K562 (cell line): ENCODE data around the gene SPOUT1. TPM values are rescaled to one million over a fixed set of nuclear protein-coding genes. Genes with fewer than 3 reads are reported as not detected.

Experiments used
- CBX1 ChIP-seq: sonication (generic); IDR thresholded peaks from 2 replicates; pipeline ENCODE4 v1.6.1; 2016; ENCODE audit warnings: antibody characterized with exemption, low read depth, mild to moderate bottlenecking
- CBX3 ChIP-seq, 2 experiments: IDR thresholded peaks; 1 replicate in 1 of 2; 2 replicates in 1 of 2; pipeline ENCODE4 v1.6.1; 2012; ENCODE audit warnings: inconsistent platforms in 2 of 2, low read length in 2 of 2, borderline replicate concordance in 1 of 2, control low read depth in 1 of 2
- CHD2 ChIP-seq: IDR thresholded peaks from 2 replicates; pipeline ENCODE4 v1.6.1; 2011; ENCODE audit warnings: low read depth, low read length
- FOXA3 ChIP-seq, 2 experiments: fragments of 450-650 bp in 1 of 2; sonication (generic) in 1 of 2; formaldehyde crosslinking; IDR thresholded peaks in 1 of 2; conservative IDR thresholded peaks in 1 of 2; 2 replicates each; pipeline versions ENCODE4 v1.4.0 to v1.8.0; 2020 to 2022; ENCODE audit warnings: mild to moderate bottlenecking in 2 of 2, missing genetic modification reagents in 1 of 2
- FOXJ3 ChIP-seq: sonication (generic); formaldehyde crosslinking; IDR thresholded peaks from 2 replicates; pipeline ENCODE4 v1.4.0; 2020; ENCODE audit warnings: mild to moderate bottlenecking, missing genetic modification reagents
- HDAC1 ChIP-seq, 2 experiments: fragments of 450-650 bp; IDR thresholded peaks; 2 replicates each; pipeline ENCODE4 v1.6.1; 2016 to 2017; ENCODE audit warnings: inconsistent platforms in 1 of 2, mild to moderate bottlenecking in 1 of 2, moderate library complexity in 1 of 2
- KAT7 ChIP-seq: sonication (generic); formaldehyde crosslinking; IDR thresholded peaks from 2 replicates; pipeline ENCODE4 v1.8.0; 2022; ENCODE audit warnings: missing genetic modification reagents, mild to moderate bottlenecking, borderline replicate concordance
- PHF20 ChIP-seq: fragments of 450-650 bp; IDR thresholded peaks from 2 replicates; pipeline ENCODE4 v1.6.1; 2018; ENCODE audit not compliant: partially characterized antibody
- RBFOX2 ChIP-seq: fragments of 200-400 bp; formaldehyde crosslinking; IDR thresholded peaks from 2 replicates; pipeline ENCODE4 v1.6.1; 2017; ENCODE audit warnings: low read depth, mild to moderate bottlenecking, low read length, moderate library complexity
- SOX6 ChIP-seq: fragments of 450-650 bp; IDR thresholded peaks from 2 replicates; pipeline ENCODE4 v1.6.1; 2014; ENCODE audit warnings: mild to moderate bottlenecking
- TAF1 ChIP-seq: IDR thresholded peaks from 2 replicates; pipeline ENCODE4 v1.6.1; 2011; ENCODE audit warnings: mild to moderate bottlenecking, low read length, moderate library complexity; ENCODE audit not compliant: insufficient read depth, control insufficient read depth, severe bottlenecking; ENCODE audit errors: extremely low read depth
- polyA plus RNA-seq, 8 experiments: library from polyadenylated mRNA; depleted of rRNA in 4 of 8; stranded (reverse) in 5 of 8; unstranded in 3 of 8; fragments of >200 nt; fragmentation: Nextera tagmentation in 2 of 8; fragmentation: Illumina TruSeq in 1 of 8; extraction: Ambion mirVana in 2 of 8; extraction: Trizol in 1 of 8; gene quantifications; 2 replicates each; pipeline versions ENCODE4 v1.2.1 to v1.2.3, GENCODE V29; 2011 to 2014; ENCODE audit warnings: inconsistent platforms in 1 of 8, missing spikeins in 1 of 8
- total RNA-seq, 7 experiments: library from RNA; depleted of rRNA in 6 of 7; stranded (reverse); fragments of >200 nt in 6 of 7; fragmentation: Illumina TruSeq in 2 of 7; extraction: Trizol in 2 of 7; gene quantifications; 2 replicates each; pipeline versions ENCODE4 v1.2.1 to v1.2.3, GENCODE V29; 2011 to 2021; ENCODE audit warnings: low replicate concordance in 1 of 7
- TF ChIP-seq, protein P1 (sequence below): fragments of 250-450 bp; sonication (Bioruptor Pico); IDR thresholded peaks from 2 replicates; pipeline ENCODE4 v1.8.0; 2021; ENCODE audit warnings: mild to moderate bottlenecking, moderate library complexity
- TF ChIP-seq, protein P2 (sequence below): sonication (generic); formaldehyde crosslinking; IDR thresholded peaks from 2 replicates; pipeline ENCODE4 v1.8.1; 2023; ENCODE audit warnings: mild to moderate bottlenecking, missing genetic modification reagents
- TF ChIP-seq, protein P3 (sequence below): fragments of 450-650 bp; IDR thresholded peaks from 2 replicates; pipeline ENCODE4 v1.6.1; 2016
- TF ChIP-seq, protein P4 (sequence below): fragments of 450-650 bp; IDR thresholded peaks from 2 replicates; pipeline ENCODE4 v1.6.1; 2017; ENCODE audit warnings: antibody characterized with exemption, mild to moderate bottlenecking

The SPOUT1 gene
- total and polyA plus RNA-seq, 9 of the 15 experiments (the other 6 are each of a cell fraction or from before 2014, with no cell fraction given): 10.6 to 121 (median 37.4) TPM

DNA sequence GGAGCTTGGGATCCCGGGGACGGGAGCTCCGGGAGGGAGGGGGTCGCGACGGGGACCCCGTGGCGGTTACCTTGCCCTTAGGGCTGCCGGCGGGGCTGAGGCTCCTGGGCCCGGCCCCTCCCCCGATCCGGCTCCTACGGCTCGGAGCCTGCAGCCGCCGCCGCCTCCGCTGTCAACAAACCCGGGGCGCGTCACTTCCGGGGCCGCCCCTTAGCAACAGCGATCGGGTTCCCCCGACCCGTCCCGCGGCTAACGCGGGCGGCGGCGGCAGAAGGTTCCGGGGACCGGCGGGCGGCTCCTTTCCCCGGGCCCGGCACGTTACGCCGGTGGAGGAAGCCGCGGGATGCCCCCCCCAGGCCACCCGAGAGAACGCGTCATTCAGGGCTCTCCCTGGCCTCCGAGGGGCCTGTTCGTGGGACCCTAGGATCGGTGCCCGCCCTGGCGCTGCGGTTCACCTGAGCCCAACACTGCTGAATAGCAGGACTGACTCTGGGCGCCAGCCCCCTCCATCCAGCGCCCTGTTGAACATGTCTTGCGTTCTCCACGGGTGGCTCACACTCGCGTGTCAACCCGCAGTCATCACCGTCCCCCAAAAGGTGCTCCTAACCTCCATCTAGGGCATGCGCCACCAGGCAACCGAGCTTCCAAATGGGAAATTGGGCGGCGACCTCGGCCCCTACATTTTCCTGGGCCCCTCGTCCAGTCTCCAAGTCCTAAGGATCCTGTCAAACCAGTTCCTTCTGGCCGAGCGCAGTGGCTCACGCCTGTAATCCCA is 57.7 kb downstream of the SPOUT1 start, which contains the start of gene ZER1 (continued):
- TF ChIP-seq, protein P1, sequence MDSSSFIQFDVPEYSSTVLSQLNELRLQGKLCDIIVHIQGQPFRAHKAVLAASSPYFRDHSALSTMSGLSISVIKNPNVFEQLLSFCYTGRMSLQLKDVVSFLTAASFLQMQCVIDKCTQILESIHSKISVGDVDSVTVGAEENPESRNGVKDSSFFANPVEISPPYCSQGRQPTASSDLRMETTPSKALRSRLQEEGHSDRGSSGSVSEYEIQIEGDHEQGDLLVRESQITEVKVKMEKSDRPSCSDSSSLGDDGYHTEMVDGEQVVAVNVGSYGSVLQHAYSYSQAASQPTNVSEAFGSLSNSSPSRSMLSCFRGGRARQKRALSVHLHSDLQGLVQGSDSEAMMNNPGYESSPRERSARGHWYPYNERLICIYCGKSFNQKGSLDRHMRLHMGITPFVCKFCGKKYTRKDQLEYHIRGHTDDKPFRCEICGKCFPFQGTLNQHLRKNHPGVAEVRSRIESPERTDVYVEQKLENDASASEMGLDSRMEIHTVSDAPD (CRISPR knock-in tag): no peak
- TF ChIP-seq, protein P2, sequence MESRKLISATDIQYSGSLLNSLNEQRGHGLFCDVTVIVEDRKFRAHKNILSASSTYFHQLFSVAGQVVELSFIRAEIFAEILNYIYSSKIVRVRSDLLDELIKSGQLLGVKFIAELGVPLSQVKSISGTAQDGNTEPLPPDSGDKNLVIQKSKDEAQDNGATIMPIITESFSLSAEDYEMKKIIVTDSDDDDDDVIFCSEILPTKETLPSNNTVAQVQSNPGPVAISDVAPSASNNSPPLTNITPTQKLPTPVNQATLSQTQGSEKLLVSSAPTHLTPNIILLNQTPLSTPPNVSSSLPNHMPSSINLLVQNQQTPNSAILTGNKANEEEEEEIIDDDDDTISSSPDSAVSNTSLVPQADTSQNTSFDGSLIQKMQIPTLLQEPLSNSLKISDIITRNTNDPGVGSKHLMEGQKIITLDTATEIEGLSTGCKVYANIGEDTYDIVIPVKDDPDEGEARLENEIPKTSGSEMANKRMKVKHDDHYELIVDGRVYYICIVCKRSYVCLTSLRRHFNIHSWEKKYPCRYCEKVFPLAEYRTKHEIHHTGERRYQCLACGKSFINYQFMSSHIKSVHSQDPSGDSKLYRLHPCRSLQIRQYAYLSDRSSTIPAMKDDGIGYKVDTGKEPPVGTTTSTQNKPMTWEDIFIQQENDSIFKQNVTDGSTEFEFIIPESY: peak; percentile 85
- TF ChIP-seq FOXA3 (CRISPR knock-in tag; conservative IDR thresholded peaks at IDR 0.05 in 1 of 2, IDR thresholded peaks at IDR 0.05 in 1 of 2) (peak; percentile 71 to 72; a peak in 3 of 4 replicates), HDAC1 (IDR thresholded peaks at IDR 0.05) (0 out of 4 replicates have a peak, but pooled peaks of 1 of the 2 experiments have one; percentile 39), KAT7 (CRISPR knock-in tag) (peak; percentile 96), RBFOX2 (peak; percentile 94), PHF20 (peak; percentile 90), CBX1 (peak; percentile 85; the same call in 1 of the 2 replicates), CHD2 (peak; percentile 10; the same call in 1 of the 2 replicates), SOX6 (peak; percentile 76), FOXJ3 (CRISPR knock-in tag) (no peak), TAF1 (peak; percentile 96), CBX3 (IDR thresholded peaks at IDR 0.05; ENCODE audit: borderline replicate concordance in 1 of 2, low read length in 2 of 2) (peak in 1 of 2 experiments; percentile 91; a peak in 2 of 3 replicates)
- TF ChIP-seq, protein P3, sequence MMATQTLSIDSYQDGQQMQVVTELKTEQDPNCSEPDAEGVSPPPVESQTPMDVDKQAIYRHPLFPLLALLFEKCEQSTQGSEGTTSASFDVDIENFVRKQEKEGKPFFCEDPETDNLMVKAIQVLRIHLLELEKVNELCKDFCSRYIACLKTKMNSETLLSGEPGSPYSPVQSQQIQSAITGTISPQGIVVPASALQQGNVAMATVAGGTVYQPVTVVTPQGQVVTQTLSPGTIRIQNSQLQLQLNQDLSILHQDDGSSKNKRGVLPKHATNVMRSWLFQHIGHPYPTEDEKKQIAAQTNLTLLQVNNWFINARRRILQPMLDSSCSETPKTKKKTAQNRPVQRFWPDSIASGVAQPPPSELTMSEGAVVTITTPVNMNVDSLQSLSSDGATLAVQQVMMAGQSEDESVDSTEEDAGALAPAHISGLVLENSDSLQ: peak; percentile 58
- TF ChIP-seq, protein P4, sequence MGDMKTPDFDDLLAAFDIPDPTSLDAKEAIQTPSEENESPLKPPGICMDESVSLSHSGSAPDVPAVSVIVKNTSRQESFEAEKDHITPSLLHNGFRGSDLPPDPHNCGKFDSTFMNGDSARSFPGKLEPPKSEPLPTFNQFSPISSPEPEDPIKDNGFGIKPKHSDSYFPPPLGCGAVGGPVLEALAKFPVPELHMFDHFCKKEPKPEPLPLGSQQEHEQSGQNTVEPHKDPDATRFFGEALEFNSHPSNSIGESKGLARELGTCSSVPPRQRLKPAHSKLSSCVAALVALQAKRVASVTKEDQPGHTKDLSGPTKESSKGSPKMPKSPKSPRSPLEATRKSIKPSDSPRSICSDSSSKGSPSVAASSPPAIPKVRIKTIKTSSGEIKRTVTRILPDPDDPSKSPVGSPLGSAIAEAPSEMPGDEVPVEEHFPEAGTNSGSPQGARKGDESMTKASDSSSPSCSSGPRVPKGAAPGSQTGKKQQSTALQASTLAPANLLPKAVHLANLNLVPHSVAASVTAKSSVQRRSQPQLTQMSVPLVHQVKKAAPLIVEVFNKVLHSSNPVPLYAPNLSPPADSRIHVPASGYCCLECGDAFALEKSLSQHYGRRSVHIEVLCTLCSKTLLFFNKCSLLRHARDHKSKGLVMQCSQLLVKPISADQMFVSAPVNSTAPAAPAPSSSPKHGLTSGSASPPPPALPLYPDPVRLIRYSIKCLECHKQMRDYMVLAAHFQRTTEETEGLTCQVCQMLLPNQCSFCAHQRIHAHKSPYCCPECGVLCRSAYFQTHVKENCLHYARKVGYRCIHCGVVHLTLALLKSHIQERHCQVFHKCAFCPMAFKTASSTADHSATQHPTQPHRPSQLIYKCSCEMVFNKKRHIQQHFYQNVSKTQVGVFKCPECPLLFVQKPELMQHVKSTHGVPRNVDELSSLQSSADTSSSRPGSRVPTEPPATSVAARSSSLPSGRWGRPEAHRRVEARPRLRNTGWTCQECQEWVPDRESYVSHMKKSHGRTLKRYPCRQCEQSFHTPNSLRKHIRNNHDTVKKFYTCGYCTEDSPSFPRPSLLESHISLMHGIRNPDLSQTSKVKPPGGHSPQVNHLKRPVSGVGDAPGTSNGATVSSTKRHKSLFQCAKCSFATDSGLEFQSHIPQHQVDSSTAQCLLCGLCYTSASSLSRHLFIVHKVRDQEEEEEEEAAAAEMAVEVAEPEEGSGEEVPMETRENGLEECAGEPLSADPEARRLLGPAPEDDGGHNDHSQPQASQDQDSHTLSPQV: peak; percentile 75
